Peyer's patch (tissue), 4 donors: ENCODE results near the gene ARMC2. TPM values are rescaled to one million over a fixed set of nuclear protein-coding genes. Genes with fewer than 3 reads are reported as not detected.
A peak's percentile ranks its signal among the peaks of the same experiment; 100 is the strongest.

ENCODE experiments used
- DNase-seq, 3 donors: peaks; one replicate each; pipeline ENCODE4 v3.0.0-alpha.2; 2017 to 2019
- H3K27ac ChIP-seq, 4 donors: fragments of 200-600 bp; sonication (generic); one replicate each; pipeline ENCODE4 v1.5.1; 2016 to 2019
- H3K27me3 ChIP-seq, 2 donors: fragments of 200-600 bp; sonication (generic); one replicate each; pipeline ENCODE4 v1.5.1; 2019
- H3K36me3 ChIP-seq, 3 donors: fragments of 200-600 bp; sonication (generic); one replicate each; pipeline ENCODE4 v1.5.1; 2016 to 2019
- H3K4me1 ChIP-seq, 4 donors: fragments of 200-600 bp; sonication (generic); one replicate each; pipeline ENCODE4 v1.5.1; 2016 to 2019
- H3K4me3 ChIP-seq, 4 donors: fragments of 200-600 bp; sonication (generic); 1 replicate in 3 of 4; 2 replicates in 1 of 4; pipeline ENCODE4 v1.5.1; 2016 to 2019; ENCODE audit warnings: mild to moderate bottlenecking in 1 of 4
- H3K9me3 ChIP-seq, 4 donors: fragments of 200-600 bp; sonication (generic); one replicate each; pipeline ENCODE4 v1.5.1; 2016 to 2019; ENCODE audit warnings: mild to moderate bottlenecking in 1 of 4
- CTCF ChIP-seq, 6 experiments: fragments of 450-650 bp in 4 of 6; fragments of 200-600 bp in 2 of 6; sonication (generic) in 1 of 6; IDR thresholded peaks; one replicate each; pipeline ENCODE4 v1.5.1; 2017 to 2019; ENCODE audit warnings: antibody characterized with exemption in 6 of 6, mild to moderate bottlenecking in 3 of 6, moderate library complexity in 1 of 6
- POLR2A ChIP-seq, 2 donors: fragments of 450-650 bp; IDR thresholded peaks; one replicate each; pipeline ENCODE4 v1.5.1; 2017; ENCODE audit warnings: antibody characterized with exemption in 2 of 2, mild to moderate bottlenecking in 2 of 2, moderate library complexity in 2 of 2
- total RNA-seq, 4 donors: library from RNA; depleted of rRNA; stranded (reverse); fragments of >200 nt; gene quantifications; one replicate each; pipeline ENCODE4 v1.1.0, GENCODE V29; 2016

ARMC2 gene
- total RNA-seq, 4 donors from 2014 or later = 0.53 to 29.7 (median 4.4) TPM

- Histone ChIP-seq H3K27ac (no peak overlapping the region), H3K4me1 (peaks cover 0 to 5% (median 0%) of the 10 kb centered on the region in 4 donors), H3K4me3 (no peak overlapping the region), H3K36me3 (no peaks in the 10 kb centered on the region), H3K27me3 (no peaks in the 10 kb centered on the region), H3K9me3 (no peaks in the 10 kb centered on the region)
- DNase-seq = no peak
- TF ChIP-seq POLR2A (IDR thresholded peaks at IDR 0.05) (no peak), CTCF (IDR thresholded peaks at IDR 0.05) (no peak)
Observed at GRCh38 chr6:108836061-108836460, 12.2 kb upstream of the ARMC2 start.

- Histone ChIP-seq H3K9me3 (no peaks in the 10 kb centered on the region), H3K4me3 (no peak overlapping the region), H3K36me3 (no peaks in the 10 kb centered on the region), H3K4me1 (peaks cover 0 to 5% (median 0%) of the 10 kb centered on the region in 4 donors), H3K27ac (peak overlapping the region in 1 of 4 donors; percentile 25), H3K27me3 (no peaks in the 10 kb centered on the region)
- DNase-seq = no peak
- TF ChIP-seq CTCF (IDR thresholded peaks at IDR 0.05) = no peak
- TF ChIP-seq POLR2A (IDR thresholded peaks at IDR 0.05) = no peak
Observed at GRCh38 chr6:108837236-108837971, 10.8 kb upstream of the ARMC2 start.

GRCh38 chr6:108838101-108838717 lies 10.0 kb upstream of the ARMC2 start:
- Histone ChIP-seq H3K4me1 (peaks cover 0 to 5% (median 0%) of the 10 kb centered on the region in 4 donors), H3K9me3 (no peaks in the 10 kb centered on the region), H3K27ac (peak overlapping the region in 1 of 4 donors; percentile 25), H3K36me3 (no peaks in the 10 kb centered on the region), H3K4me3 (no peak overlapping the region), H3K27me3 (no peaks in the 10 kb centered on the region)
- no peak for TF ChIP-seq POLR2A (IDR thresholded peaks at IDR 0.05)
- no peak for TF ChIP-seq CTCF (IDR thresholded peaks at IDR 0.05)
- DNase-seq = no peak

- Histone ChIP-seq H3K9me3 (no peaks in the 10 kb centered on the region), H3K4me1 (peaks cover 0 to 5% (median 0%) of the 10 kb centered on the region in 4 donors), H3K27me3 (no peaks in the 10 kb centered on the region), H3K36me3 (no peaks in the 10 kb centered on the region), H3K4me3 (no peak overlapping the region), H3K27ac (no peak overlapping the region)
- no peak for TF ChIP-seq CTCF (IDR thresholded peaks at IDR 0.05)
- TF ChIP-seq POLR2A (IDR thresholded peaks at IDR 0.05) = no peak
- DNase-seq = no peak
Observed at GRCh38 chr6:108839083-108839642, 9.1 kb upstream of the ARMC2 start.

- DNase-seq = no peak
- no peak for TF ChIP-seq CTCF (IDR thresholded peaks at IDR 0.05)
- TF ChIP-seq POLR2A (IDR thresholded peaks at IDR 0.05) = no peak
- Histone ChIP-seq H3K36me3 (no peaks in the 10 kb centered on the region), H3K4me3 (no peak overlapping the region), H3K4me1 (peaks cover 0 to 5% (median 0%) of the 10 kb centered on the region in 4 donors), H3K9me3 (no peaks in the 10 kb centered on the region), H3K27me3 (no peaks in the 10 kb centered on the region), H3K27ac (peak overlapping the region in 3 of 4 donors; percentile 13 to 42 (median 36))
Observed at GRCh38 chr6:108840919-108841318, 7.3 kb upstream of the ARMC2 start.
